Mononuclear cell (primary cell): ENCODE measurements around the gene GABARAPL2. TPM values are rescaled to one million over a fixed set of nuclear protein-coding genes. Genes with fewer than 3 reads are reported as not detected.

Experiments
- H3K27me3 ChIP-seq: 2 replicates; pipeline ENCODE4 v1.6.0; 2011; ENCODE audit warnings: low read length, control low read depth; ENCODE audit not compliant: insufficient read depth
- H3K4me1 ChIP-seq: 2 replicates; pipeline ENCODE4 v1.5.1; 2011; ENCODE audit warnings: mild to moderate bottlenecking, low read length, control low read depth; ENCODE audit not compliant: insufficient read depth
- H3K4me3 ChIP-seq: 2 replicates; pipeline ENCODE4 v1.5.1; 2011; ENCODE audit warnings: mild to moderate bottlenecking, low read length, moderate library complexity
- H3K9me3 ChIP-seq: 2 replicates; pipeline ENCODE4 v1.5.1; 2011; ENCODE audit warnings: low read depth, mild to moderate bottlenecking, control low read depth, low read length
- total RNA-seq: library from RNA; depleted of rRNA; stranded (reverse); fragments of >200 nt; gene quantifications from one replicate; pipeline ENCODE4 v1.2.3, GENCODE V29; 2012

GABARAPL2 gene
- total RNA-seq, 1 donor = 45.1 TPM

DNA sequence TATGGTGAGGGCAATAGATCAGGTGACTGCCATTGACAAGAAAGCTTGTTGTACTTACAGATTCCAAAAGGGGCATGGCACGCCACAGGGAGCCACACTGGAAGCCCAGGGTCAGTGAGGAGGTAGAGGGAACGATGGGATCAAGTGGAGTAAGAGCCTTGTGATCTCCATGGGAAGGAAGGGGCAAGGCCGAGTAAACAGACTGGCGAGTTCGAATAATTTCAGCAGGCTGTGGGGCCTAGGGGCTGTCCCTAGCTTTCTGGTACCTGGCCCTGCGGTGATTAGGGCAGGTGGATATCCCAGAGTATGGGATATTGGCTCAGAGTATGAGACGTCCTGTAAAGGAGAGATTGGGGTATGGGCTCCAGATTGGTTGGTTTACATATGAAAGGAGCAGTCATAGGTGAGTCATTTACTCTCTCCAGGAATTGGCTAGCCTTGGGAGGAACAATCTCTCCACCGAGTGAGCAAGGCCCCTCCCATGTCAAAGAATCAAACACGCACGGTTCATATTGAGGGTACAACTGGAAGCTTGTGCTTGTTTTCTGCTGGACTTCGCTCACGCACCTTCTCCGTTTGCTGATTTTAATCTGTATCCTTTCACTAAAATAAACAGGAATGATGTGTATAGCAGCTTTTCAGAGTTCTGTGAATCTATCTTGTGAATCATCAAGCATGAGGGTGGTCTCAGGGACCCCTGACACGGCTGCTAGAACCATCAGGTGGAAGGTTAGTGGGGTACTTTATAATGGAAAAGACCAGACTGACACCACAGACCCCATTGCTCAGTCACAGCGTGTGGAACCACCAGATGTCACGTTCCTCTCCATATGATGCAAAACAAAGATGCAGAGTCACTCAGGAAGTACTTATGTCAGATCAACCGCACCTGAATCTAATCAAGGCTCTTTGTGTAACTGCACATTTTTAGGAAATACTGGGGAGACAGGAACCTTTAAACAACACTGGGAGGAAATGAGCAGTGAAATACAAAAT is 27.9 kb downstream of the GABARAPL2 start:
- Histone ChIP-seq H3K4me3 (no peak overlapping the region), H3K4me1 (peaks cover 8% of the 10 kb centered on the region), H3K27me3 (no peaks in the 10 kb centered on the region), H3K9me3 (no peaks in the 10 kb centered on the region)

DNA sequence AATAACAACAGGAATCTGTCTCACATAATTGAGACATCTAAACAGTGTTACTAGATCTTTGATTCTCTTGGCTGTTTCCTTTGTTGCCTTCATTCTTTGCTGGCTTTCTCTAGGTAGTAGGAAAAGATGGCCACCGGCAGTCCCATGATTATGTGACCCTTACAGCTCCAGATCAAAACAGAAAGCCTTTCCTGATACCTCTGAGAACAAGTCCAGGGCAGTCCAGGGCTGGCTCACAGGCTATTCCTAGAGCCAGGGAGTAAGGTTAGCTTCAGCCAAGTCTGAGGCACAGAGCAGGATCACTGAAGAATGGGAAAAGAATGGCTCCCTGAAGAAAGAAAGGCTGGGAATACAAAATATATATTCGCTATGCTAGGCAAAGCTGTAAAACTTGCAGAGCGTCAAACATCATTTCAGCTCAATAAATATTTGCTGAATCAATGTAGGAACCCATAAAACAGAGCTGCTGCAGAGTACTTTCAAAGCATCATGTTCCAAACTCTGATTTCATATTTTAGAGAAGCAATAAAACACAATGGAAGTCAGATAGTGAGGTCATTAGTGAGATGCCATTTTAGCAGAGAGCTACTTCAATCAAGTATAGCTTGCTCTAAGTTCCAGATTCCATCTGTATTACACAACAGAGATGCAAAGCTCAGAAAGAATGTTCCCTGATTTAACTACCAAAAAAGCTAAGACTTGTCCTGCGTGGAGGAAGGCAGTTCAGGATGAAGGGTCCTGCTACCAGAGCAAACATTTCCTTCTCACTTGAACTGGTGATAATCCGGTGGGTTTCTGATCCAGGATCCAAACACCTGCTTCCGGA is 33.5 kb downstream of the GABARAPL2 start:
- peaks cover 6% of the 10 kb centered on the region for H3K9me3 ChIP-seq
- no peaks in the 10 kb centered on the region for H3K27me3 ChIP-seq
- H3K4me1 ChIP-seq = no peaks in the 10 kb centered on the region
- H3K4me3 ChIP-seq = no peak overlapping the region

DNA sequence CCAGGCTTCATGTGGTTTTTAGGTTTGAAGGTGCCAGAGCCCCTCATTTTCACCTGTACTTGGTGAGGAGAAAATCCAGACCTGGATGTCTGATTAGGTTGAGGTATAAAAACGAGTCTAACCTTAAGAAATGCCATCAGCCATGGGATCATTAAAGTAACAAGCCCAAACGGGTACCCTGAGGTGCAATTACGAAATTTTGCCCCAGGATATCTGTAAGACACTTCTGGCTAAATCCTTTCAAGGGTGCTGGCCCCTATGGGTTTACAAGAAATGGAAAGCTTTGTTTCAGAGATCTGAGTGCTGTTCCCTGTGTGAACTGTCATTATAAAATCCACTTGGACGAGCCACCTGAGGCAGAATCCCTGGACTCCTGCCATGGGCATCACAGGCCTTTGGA is 37.1 kb downstream of the GABARAPL2 start:
- H3K4me3 ChIP-seq = no peak overlapping the region
- no peaks in the 10 kb centered on the region for H3K27me3 ChIP-seq
- H3K4me1 ChIP-seq = no peaks in the 10 kb centered on the region
- H3K9me3 ChIP-seq = peaks cover 6% of the 10 kb centered on the region

DNA sequence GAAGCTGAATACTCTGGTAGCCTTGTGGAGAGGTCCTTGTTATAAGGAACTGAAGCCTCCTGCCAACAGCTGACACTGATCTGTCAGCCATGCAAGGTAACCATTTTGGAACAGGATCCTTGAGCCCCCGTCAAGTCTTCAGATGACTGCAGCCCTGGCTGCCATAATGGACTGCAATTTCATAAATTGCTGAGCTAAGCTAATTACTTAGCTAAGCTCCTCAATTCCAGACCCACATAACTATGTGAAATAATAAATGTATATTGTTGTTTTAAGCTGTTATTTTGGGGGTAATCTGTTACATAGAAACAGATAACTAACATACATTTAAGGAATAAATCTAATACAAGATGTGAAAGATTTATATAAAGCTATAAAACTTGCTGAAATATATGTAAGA is 40.3 kb downstream of the GABARAPL2 start:
- no peak overlapping the region for H3K4me3 ChIP-seq
- no peaks in the 10 kb centered on the region for H3K4me1 ChIP-seq
- H3K27me3 ChIP-seq = no peaks in the 10 kb centered on the region
- peaks cover 6% of the 10 kb centered on the region for H3K9me3 ChIP-seq

DNA sequence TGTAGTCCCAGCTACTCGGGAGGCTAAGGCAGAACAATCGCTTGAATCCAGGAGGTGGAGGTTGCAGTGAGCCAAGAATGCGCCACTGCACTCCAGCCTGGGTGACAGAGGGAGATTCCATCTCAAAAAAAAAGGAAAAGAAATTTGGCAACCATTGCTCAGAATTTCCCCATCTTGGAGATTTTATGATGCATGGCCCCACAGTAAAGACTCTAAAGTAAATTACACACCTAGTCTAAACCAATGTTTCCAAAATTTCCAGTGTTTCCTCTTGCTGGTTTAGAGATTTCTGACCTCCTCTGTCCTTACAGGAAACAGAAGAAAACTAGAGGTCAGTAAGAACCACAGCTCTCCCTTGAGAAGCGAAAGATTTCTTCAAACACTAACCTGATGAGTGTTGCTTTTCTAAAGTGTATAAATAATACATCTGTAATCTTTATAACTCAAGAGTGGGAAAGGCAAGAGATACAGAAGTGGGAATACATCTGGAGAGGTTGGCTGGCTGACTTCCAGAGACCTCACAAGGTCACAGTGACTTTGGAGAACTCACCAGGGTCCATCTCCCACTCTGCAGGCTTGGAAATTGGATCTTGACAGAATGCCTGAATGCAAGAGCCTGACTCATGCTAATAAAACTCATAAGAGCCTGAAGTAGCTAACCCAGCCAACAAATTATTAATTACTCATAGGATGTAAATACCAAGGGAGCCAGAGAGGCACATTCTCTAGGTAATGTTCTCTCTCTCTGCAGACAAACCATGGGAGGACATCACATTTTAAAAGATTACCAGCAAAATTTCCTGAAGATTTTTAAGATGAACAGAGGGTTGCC is 48.1 kb downstream of the GABARAPL2 start:
- H3K4me3 ChIP-seq = no peak overlapping the region
- peaks cover 3% of the 10 kb centered on the region for H3K4me1 ChIP-seq
- H3K27me3 ChIP-seq = no peaks in the 10 kb centered on the region
- no peaks in the 10 kb centered on the region for H3K9me3 ChIP-seq

DNA sequence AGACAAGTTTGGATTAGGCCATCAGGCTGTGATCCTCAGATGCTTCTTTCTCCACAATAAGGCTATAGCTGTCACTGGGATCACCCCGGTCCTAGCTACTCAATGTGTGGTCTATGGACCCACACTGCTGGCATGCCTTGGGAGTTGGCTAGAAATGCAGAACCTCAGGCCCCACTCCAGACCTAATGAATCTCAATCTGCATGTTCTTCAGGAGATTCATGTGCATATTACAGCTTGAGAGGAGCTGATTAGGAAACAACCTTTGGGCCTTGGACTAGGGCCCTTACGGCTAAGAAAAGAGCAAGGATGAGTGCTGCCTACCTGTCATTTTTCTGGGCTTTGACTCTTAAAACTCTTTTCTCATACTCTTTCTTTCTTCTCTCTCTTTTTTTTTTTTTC is 49.4 kb downstream of the GABARAPL2 start:
- Histone ChIP-seq H3K27me3 (no peaks in the 10 kb centered on the region), H3K4me1 (peaks cover 3% of the 10 kb centered on the region), H3K9me3 (no peaks in the 10 kb centered on the region), H3K4me3 (no peak overlapping the region)

DNA sequence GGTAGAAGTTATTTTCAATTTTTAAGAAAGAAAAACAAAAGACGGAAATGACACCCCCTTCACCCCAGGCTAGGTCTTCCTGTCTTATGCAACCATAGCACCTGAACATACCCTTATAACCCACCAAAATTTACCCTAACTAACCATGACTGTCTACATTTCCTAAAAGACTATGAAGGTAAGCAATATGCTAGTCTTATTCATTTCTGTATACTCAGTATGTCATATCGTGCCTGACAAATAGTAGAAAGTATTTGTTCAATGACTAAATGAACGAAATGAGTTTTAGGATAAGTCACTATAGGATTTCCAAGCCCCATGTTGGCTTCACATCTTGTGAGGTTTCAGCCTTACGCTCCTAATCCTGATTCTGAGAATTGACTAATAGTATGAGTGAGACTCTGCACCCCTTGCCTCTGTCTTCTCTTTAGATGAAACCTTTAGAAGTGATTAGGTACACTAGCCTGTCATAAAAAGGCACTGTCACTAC is 50.4 kb downstream of the GABARAPL2 start:
- Histone ChIP-seq H3K4me1 (peaks cover 5% of the 10 kb centered on the region), H3K9me3 (no peaks in the 10 kb centered on the region), H3K4me3 (no peak overlapping the region), H3K27me3 (no peaks in the 10 kb centered on the region)

DNA sequence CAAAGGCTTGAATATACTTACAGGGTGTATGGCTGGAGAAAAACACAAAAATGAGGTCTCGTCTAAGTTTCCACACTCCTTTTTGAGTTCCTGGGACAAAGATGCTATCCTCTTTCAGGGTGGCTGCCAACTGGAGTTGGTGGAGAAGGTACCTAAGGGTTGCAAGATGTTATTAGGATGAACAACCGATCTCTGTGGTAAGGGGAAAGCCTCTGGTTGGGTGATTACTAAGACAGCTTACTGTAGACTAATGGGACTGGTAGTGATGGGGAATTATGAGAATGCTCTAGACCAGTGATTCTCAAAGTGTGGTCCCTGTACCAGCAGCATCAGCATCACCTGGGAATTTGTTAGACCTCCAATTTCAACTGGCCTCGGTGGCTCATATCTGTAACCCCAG is 50.9 kb downstream of the GABARAPL2 start:
- no peaks in the 10 kb centered on the region for H3K9me3 ChIP-seq
- H3K4me1 ChIP-seq = peaks cover 10% of the 10 kb centered on the region
- no peak overlapping the region for H3K4me3 ChIP-seq
- H3K27me3 ChIP-seq = no peaks in the 10 kb centered on the region

DNA sequence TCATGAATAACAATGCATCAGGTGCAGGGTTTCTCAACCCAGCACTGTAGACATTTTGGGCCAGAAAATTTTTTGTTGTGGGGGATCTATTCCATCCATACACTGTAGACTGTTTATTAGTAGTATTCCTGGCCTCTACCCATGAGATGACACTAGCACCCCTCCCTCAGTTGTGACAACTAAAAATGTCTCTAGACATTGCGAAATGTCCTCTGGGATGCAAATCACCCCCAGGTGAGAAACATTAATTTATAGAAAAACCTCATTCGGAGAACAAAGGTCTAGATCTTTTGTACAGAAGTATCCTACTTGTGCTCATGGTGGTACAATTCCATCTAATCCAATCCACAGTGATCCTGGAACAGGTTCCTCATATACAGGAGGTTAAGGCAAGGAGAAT is 52.6 kb downstream of the GABARAPL2 start:
- H3K4me3 ChIP-seq = no peak overlapping the region
- H3K27me3 ChIP-seq = no peaks in the 10 kb centered on the region
- no peaks in the 10 kb centered on the region for H3K9me3 ChIP-seq
- peaks cover 22% of the 10 kb centered on the region for H3K4me1 ChIP-seq

DNA sequence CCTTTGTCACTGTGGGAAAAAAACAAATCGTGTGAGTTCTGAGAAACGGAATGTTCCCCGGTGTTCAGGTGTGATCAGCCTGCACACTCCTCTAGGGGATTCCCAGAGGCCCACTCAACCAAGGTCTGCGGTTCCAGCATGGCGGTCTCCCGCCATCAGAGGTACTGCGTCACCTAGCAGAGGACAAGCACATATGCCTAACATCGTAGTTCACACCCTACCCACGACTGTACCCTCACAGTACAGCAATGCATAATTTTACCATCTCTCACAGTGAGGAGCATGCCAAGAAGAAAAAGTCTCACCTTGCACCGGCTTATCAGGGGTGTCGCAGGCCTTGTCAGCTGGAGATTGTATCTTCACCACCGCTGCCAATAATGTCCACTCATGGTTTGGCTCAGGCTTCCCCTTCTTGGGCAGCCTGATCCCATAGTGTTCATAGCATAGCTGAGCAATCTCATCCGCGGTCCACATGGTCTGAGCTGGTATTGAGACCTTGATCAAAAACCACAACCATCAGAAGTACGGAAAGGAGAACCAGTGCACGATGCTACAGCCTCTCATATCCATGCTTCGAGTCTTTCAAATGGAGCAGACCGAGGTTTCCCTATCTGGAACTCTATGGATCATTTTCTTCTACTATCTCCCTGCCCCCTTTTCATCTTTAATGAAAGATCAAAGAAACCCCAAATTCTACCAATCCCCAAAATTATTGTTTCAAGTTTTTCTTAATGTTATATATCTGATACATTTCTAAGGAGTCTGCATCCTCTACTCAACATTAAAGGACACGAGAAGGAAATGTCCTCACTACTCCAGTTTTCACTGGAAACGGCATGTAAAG is 54.4 kb downstream of the GABARAPL2 start:
- no peaks in the 10 kb centered on the region for H3K9me3 ChIP-seq
- H3K27me3 ChIP-seq = no peaks in the 10 kb centered on the region
- H3K4me3 ChIP-seq = no peak overlapping the region
- peaks cover 21% of the 10 kb centered on the region for H3K4me1 ChIP-seq

DNA sequence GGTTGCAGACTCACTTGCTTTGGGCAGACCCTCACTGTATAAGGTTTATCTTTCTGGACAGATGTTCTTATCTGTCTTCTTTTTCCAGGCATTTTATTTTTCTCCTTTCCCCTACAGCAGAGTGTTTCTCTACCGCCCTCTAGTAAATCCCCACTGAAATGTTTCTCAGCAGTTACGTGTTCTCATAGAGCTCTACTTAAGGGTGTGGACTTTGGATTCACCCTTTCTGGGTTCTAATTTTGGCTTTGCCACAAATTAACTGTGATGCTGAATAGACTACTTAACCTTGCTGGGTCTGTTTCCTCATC is 54.9 kb downstream of the GABARAPL2 start:
- no peaks in the 10 kb centered on the region for H3K9me3 ChIP-seq
- H3K4me3 ChIP-seq = no peak overlapping the region
- H3K4me1 ChIP-seq = peaks cover 19% of the 10 kb centered on the region
- no peaks in the 10 kb centered on the region for H3K27me3 ChIP-seq

DNA sequence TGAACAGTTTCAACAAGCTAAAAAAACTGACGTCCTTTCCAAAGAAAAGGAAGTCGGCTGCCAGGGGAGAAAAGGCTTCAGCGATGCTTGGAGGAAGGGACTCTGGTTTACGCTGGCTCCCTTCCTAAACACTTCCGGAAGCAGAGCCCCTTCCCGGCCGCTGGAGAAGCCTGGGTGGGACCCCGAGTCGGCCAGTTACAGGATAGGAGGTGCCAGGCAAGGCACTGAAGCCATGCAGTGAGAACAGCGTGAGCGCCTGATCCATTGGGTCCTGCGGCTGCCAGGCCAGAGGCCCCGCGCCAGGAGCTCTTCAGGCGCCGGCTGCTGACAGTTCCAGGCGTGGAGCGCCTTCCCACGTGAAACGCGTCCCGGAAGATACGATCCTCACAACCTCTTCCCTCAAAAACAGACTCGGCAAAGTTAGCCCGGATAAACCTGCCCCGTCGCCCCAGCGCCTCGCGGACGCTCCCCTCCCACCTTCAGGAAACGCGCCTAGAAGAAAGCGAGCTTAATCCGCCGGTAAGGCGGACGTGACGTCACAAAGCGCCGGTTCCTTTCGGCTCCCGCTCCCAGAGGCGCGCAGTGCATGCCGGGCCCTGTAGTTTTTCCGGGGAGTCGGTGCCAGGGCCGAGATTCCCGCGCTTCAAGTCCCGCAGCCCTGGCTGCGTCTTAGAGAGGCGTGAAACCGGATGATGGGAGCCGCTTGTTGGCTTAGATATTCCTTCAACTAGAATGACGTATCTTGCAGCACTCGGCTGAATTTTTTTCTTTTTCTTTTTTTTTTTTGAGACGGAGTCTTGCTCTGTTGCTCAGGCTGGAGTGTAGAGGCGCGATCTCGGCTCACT is 56.8 kb downstream of the GABARAPL2 start, which contains the start of gene ADAT1:
Gene ADAT1, minus strand, starts transcription at position 521 of the 845 bp plus-strand sequence. CDS start 2,482 bp downstream, outside the sequence.
- H3K4me1 ChIP-seq = peaks cover 31% of the 10 kb centered on the region
- no peaks in the 10 kb centered on the region for H3K9me3 ChIP-seq

DNA sequence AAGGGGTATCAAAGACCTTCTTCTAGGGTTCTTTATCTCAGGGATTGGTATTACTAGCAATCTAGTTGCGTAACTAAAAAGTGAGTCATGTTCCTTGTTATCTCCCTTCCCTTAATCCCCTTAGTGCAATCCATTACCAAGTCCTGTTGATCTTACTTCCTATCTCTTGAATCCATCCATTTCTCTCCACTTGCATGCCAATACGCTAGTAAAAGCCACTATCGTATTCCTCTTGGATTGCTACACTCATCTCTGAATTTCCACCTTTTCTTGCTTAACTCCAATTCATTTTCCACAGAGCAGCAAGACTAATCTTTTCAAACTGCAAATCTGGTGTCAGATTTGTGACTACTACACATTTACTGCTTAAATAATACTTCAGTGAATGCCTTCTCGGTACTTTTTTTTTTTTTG is 58.7 kb downstream of the GABARAPL2 start:
- H3K4me1 ChIP-seq = peaks cover 39% of the 10 kb centered on the region
- no peak overlapping the region for H3K4me3 ChIP-seq
- H3K27me3 ChIP-seq = no peaks in the 10 kb centered on the region
- H3K9me3 ChIP-seq = no peaks in the 10 kb centered on the region

More for the DNA sequence above, 56.8 kb downstream of the GABARAPL2 start, which contains the start of gene ADAT1:
- no peaks in the 10 kb centered on the region for H3K27me3 ChIP-seq
- peak within 1 kb of the TSS; percentile 86 for H3K4me3 ChIP-seq
